Measurements from ENCODE around the gene MS4A6A. TPM values are rescaled to one million over a fixed set of nuclear protein-coding genes. Genes with fewer than 3 reads are reported as not detected.

Gene MS4A6A
- total and polyA plus RNA-seq, 9 of the 15 experiments (the other 6 are each of a cell fraction or from before 2014, with no cell fraction given), result 0.57 to 9.5 (median 4.2) TPM

DNA sequence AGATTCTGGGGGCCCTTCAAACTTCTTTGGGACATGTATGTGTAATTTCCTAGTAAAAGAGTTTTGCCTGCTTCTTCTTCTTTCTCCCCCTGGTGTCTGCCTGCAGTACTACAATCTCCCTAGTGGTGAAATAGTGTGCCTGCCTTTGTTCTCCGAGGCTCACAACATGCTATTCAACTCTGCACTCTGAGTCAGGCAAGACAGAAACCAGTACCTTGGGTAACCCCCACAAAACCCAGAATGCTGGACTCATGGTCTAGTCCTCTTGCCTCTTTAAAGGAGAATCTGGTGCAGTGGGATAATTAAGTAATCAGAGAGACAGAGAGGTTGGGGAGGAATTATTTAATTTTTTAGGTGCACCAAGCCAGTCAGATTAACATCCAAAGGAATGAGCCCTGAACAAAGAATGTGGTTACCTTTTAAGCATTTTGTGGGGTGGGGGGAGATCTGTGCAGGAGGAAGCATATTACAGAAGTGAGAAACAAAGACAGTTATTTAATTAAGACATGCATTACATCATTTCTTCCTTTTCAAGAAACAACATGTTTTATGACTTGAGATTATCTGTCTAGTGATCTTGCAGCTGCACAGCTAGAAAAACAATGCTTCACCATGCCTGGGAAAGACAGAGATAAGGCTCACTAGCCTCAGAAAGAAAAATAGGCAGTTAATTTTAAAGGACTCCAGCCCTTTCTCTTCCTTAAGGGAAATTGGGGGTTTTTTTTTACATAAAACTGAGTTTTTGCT, 11.0 kb upstream of the MS4A6A start (continued):
- TF ChIP-seq CBX1 (IDR thresholded peaks at IDR 0.05; ENCODE audit: low read depth) (no peak), DDX20 (tag; IDR thresholded peaks at IDR 0.05; ENCODE audit: low read depth) (0 out of 2 replicates have a peak, but pooled peaks have one; percentile 40), TEAD4 (IDR thresholded peaks at IDR 0.05; ENCODE audit: low read length) (peak; percentile 86), TEAD4 (CRISPR knock-in tag; IDR thresholded peaks at IDR 0.05; ENCODE audit: borderline replicate concordance) (no peak), ZNF175 (CRISPR knock-in tag; IDR thresholded peaks at IDR 0.05; ENCODE audit: low read depth) (peak; percentile 78), ATF1 (CRISPR knock-in tag; IDR thresholded peaks at IDR 0.05) (no peak), ATF1 (tag; IDR thresholded peaks at IDR 0.05) (0 out of 2 replicates have a peak, but pooled peaks have one; percentile 33), KDM4B (IDR thresholded peaks at IDR 0.05; ENCODE audit: borderline replicate concordance in 2 of 2, low read depth in 1 of 2) (peak in 1 of 2 experiments; percentile 43; a peak in 1 of 4 replicates), GTF2B (IDR thresholded peaks at IDR 0.05; ENCODE audit: extremely low read depth, insufficient read length) (no peak), NFIC (IDR thresholded peaks at IDR 0.05) (0 out of 2 replicates have a peak, but pooled peaks have one; percentile 16), CHD1 (IDR thresholded peaks at IDR 0.05; ENCODE audit: low read length) (no peak), HCFC1 (IDR thresholded peaks at IDR 0.05; ENCODE audit: low read depth, low read length) (no peak), ZC3H4 (CRISPR knock-in tag; IDR thresholded peaks at IDR 0.05; ENCODE audit: borderline replicate concordance) (no peak), ZEB2 (IDR thresholded peaks at IDR 0.05) (no peak), RBM15 (IDR thresholded peaks at IDR 0.05; ENCODE audit: insufficient read depth, low read length) (no peak), ZNF395 (CRISPR knock-in tag; IDR thresholded peaks at IDR 0.05) (0 out of 2 replicates have a peak, but pooled peaks have one; percentile 56), MEIS2 (IDR thresholded peaks at IDR 0.05; ENCODE audit: partially characterized antibody) (peak; percentile 65), NCOR1 (IDR thresholded peaks at IDR 0.05) (peak; percentile 67)
- TF ChIP-seq, protein P1, sequence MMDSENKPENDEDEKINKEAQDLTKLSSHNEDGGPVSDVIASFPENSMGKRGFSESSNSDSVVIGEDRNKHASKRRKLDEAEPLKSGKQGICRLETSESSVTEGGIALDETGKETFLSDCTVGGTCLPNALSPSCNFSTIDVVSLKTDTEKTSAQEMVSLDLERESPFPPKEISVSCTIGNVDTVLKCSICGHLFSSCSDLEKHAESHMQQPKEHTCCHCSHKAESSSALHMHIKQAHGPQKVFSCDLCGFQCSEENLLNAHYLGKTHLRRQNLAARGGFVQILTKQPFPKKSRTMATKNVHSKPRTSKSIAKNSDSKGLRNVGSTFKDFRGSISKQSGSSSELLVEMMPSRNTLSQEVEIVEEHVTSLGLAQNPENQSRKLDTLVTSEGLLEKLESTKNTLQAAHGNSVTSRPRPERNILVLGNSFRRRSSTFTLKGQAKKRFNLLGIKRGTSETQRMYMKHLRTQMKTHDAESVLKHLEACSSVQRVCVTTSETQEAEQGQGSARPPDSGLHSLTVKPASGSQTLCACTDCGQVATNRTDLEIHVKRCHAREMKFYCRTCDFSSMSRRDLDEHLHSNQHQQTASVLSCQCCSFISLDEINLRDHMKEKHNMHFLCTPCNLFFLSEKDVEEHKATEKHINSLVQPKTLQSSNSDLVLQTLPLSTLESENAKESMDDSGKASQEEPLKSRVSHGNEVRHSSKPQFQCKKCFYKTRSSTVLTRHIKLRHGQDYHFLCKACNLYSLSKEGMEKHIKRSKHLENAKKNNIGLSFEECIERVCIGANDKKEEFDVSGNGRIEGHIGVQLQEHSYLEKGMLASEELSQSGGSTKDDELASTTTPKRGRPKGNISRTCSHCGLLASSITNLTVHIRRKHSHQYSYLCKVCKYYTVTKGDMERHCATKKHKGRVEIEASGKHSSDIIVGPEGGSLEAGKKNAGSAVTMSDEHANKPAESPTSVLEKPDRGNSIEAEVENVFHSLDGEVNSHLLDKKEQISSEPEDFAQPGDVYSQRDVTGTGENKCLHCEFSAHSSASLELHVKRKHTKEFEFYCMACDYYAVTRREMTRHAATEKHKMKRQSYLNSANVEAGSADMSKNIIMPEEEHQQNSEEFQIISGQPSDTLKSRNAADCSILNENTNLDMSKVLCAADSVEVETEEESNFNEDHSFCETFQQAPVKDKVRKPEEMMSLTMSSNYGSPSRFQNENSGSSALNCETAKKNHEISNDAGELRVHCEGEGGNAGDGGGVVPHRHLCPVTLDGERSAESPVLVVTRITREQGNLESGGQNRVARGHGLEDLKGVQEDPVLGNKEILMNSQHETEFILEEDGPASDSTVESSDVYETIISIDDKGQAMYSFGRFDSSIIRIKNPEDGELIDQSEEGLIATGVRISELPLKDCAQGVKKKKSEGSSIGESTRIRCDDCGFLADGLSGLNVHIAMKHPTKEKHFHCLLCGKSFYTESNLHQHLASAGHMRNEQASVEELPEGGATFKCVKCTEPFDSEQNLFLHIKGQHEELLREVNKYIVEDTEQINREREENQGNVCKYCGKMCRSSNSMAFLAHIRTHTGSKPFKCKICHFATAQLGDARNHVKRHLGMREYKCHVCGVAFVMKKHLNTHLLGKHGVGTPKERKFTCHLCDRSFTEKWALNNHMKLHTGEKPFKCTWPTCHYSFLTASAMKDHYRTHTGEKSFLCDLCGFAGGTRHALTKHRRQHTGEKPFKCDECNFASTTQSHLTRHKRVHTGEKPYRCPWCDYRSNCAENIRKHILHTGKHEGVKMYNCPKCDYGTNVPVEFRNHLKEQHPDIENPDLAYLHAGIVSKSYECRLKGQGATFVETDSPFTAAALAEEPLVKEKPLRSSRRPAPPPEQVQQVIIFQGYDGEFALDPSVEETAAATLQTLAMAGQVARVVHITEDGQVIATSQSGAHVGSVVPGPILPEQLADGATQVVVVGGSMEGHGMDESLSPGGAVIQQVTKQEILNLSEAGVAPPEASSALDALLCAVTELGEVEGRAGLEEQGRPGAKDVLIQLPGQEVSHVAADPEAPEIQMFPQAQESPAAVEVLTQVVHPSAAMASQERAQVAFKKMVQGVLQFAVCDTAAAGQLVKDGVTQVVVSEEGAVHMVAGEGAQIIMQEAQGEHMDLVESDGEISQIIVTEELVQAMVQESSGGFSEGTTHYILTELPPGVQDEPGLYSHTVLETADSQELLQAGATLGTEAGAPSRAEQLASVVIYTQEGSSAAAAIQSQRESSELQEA (IDR thresholded peaks at IDR 0.05; ENCODE audit: low read depth), result no peak

All from K562 (cell line).